T-helper 9 cell (primary cell): Measurements from ENCODE around the gene TERB1.
"Not testable (repeated sequence)": the region's sequence is repeated elsewhere in the genome, so short reads cannot be mapped to it uniquely, and the experiment has no call there.

Source experiments
- DNase-seq: peaks from one replicate; pipeline ENCODE4 v3.0.0-alpha.2; 2020

TERB1 gene

DNA sequence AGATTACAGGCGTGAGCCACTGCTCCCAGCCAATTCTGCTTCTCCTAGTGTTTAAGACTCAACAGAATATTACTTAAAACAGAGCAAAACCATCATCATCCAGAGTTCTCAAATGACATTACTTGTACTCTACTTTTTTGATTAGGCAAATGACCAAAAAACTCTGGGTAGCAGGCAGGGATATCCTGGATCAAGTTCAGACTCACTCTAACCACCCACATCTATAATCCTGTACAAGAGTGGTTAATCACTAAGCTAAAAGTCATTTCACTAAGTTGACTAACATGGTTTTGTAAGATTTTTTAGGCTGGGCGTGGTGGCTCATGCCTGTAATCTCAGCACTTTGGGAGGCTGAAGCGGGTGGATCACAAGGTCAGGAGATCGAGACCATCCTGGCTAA is 22.6 kb upstream of the TERB1 start:
- DNase-seq, result no peak

GRCh38 chr16:66814734-66815133 is 13.3 kb upstream of the TERB1 start:
- DNase-seq, result no peak

GRCh38 chr16:66811043-66811442 is 9.7 kb upstream of the TERB1 start:
- no peak for DNase-seq

- no peak for DNase-seq
Measured at GRCh38 chr16:66810391-66810790, 9.0 kb upstream of the TERB1 start.

DNA sequence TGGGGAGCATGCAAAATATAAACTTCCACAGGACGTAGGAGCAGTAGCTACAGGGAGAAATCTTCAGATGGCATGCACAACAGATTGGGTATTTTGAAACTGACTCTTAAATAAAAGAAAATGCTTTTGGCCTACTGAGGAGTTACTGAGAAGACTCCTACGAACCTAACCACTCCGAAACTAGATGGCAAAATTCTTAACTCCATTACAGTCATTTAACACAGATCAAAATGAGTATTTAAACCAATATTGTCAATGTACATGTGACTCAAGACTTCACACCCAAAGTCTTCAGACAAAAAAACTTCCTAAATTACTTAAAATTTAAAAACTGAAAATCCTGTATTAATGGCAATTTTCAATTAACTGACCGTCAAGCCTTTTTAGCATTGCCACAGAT is 8.4 kb upstream of the TERB1 start:
- no peak for DNase-seq

- no peak for DNase-seq
Measured at GRCh38 chr16:66802159-66802558, 775 bp upstream of the TERB1 start.

DNA sequence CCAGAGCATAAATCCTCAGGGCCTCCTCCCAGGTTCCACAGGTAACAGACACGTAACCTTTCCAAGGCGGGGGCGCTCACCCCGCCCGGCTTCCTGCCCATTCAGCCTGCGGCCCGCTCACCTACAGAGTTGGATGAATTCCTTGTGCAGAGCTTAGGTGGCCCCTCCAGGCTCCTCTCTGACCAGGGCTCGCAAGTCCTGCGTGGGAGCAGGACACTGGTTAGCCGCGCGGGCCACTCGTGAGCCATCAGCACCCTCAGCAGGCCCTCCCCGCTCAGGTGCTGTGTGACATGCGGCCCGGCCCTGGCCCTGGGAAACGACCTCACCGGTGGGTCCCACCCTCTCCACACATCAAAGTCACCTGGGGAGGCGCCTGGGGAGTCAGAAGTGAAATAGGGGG is 528 bp downstream of the TERB1 start:
- DNase-seq, result no peak

DNA sequence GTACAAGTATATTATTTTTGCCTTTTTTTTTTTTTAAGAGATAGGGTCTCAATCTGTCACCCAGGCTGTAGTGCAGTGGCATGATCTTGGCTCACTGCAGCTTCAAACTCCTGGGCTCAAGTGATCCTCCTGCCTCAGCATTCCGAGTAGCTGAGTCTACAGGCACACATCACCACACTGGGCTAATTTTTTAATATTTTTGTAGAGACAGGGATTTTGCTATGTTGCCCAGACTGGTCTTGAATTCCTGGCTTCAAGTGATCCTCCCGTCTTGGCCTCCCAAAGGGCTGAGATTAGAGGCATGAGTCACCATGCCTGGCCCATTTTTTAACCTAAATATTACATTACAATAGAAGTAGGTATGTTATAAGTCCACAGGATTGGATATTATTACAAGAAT is 3.2 kb downstream of the TERB1 start:
- no peak for DNase-seq

GRCh38 chr16:66793984-66794383 is 7.4 kb downstream of the TERB1 start:
- not testable (repeated sequence) for DNase-seq

DNA sequence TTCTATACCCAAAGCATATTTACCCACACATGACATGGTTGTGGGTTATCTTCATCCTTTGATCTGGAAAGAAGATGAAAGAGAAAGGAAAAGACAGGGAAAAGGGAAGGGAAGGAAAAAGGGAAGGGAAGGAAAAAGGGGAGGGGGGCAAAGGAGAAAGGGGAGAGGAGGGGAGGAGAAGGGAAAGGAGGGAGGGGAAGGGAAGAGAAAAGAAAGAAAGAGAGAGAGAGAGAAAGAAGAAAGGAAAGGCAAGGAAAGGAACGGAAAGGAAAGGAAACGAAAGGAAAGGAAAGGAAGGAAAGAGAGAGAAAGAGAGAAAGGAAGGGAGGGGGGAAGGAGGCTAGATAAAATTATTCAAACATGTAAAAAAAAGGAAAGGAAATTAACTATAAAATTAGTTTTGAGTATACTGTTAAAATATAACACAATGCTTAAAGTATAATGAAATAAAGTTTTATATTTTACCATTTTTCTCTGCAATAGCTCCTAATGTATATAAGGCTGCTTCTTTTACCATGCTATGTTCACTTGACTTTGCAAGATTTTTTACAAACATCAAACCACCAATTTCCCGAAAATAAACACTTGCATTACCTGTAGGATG is 11.2 kb downstream of the TERB1 start:
- DNase-seq, result no peak

DNA sequence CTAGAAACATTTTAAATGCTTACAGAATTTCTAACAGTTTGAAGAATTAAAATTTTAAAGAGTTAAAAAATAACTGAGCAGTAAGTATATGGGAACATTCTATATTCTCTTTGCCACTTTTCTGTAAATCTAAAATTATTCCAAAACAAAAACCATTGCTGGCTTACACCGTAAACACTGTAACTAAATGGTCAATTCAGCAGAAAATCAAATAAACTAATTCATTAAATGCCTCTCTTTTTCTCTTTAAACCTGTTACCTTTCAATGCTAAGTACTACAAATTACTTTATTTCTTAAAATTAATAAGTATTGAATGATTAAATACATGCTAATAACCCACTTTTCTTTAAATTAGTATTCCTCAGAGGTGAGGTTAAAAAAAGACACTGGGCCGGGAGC is 14.0 kb downstream of the TERB1 start:
- DNase-seq, result no peak

DNA sequence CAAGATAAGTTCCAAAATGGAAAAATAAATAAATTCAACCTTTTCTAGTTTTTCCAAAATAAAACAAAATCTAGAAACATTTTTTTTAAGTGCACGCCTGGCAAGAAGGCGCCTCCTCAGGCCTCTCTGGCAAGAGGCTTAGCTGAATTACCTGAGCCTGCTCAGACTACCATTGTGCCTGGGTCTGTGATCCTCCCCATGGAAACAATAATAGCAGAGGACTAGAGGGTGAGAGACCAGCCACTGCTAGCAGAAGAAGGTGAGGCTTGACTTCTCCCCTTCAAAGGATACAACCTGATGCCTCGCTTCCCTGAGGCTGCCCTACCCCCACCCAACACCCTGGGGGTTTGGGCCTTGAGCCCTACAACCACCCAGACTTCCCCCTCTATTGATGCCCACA is 14.8 kb downstream of the TERB1 start:
- no peak for DNase-seq

DNA sequence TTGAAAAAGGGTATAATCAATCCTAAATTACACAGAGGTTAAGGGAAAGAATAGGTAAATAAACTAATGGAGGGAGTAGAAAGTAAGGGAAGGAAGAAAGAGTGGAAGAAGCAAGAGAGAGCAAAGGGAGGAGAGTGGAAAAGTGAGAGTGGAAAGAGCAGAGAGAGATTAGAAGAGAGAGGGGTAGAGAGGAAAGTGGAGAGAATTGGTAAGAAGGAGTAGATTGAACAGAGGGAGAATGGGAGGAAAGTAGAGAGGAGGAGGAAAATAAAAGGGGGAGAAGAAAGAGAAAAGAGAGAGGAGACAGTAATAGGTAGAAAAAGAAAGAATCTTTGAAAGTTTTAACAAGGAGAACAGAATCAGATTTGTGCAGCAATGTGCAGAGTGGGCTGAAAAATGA is 24.9 kb downstream of the TERB1 start:
- DNase-seq, result no peak

DNA sequence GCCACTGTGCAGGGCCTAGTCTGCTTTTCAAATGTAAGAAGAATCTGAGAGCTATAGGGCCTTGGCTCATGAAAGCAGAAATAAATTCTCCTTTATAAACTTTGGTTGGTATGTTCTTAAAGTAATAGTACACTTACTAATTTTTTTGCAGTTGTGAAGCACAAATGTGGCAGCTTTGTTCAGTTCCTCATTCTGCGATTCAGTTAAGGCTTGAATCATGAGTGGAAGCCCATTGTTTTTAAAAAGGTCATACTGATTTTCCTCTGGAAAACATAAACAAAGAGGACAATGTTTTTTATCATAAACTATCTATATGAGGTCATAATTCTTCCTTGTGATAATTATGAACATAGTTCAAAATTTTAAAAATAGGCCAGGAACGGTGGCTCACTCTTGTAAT is 26.4 kb downstream of the TERB1 start:
- DNase-seq, result no peak

DNA sequence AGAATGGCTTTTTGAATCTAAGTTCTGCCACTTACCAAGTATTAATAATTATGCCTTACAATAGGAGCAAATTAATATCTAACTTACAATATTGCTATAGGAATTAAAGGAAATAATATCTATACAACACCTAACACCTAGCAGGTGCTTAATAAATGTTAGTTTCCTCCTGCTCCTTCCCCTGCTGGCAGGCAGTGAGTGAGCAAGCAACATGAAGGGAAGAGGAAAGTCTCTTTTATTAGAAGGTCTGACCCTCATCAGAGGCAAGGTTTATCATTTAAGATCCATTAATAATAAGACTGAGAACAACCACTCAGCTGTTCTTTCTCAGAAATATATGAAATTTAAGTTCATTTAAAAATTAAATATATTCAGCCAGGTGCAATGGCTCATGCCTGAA is 43.3 kb downstream of the TERB1 start:
- no peak for DNase-seq

GRCh38 chr16:66754819-66755218 is 46.6 kb downstream of the TERB1 start:
- DNase-seq, result no peak

- DNase-seq, result no peak
Measured at GRCh38 chr16:66754211-66754610, 47.2 kb downstream of the TERB1 start.

GRCh38 chr16:66752958-66753357 is 48.4 kb downstream of the TERB1 start:
- no peak for DNase-seq

DNA sequence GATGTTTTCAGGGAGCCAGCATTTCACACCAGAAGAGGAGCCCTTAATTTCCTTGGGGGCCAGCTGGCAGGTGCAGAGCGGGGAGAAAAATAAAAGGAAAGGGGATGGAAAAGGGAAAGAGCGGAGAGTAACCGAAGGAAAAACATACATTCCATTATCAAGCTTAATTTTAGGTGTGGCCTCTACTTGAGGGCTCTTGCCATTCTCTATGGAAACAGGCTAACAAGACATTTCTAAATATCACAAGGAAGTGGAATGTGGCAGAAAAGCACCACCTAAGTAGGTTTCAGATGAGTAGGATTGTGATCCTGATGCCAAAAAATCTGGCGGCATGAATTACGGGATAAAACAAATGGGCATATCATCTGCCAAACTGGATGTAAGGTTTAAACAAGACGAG is 49.0 kb downstream of the TERB1 start:
- no peak for DNase-seq

GRCh38 chr16:66751992-66752322 is 49.4 kb downstream of the TERB1 start:
- no peak for DNase-seq

DNA sequence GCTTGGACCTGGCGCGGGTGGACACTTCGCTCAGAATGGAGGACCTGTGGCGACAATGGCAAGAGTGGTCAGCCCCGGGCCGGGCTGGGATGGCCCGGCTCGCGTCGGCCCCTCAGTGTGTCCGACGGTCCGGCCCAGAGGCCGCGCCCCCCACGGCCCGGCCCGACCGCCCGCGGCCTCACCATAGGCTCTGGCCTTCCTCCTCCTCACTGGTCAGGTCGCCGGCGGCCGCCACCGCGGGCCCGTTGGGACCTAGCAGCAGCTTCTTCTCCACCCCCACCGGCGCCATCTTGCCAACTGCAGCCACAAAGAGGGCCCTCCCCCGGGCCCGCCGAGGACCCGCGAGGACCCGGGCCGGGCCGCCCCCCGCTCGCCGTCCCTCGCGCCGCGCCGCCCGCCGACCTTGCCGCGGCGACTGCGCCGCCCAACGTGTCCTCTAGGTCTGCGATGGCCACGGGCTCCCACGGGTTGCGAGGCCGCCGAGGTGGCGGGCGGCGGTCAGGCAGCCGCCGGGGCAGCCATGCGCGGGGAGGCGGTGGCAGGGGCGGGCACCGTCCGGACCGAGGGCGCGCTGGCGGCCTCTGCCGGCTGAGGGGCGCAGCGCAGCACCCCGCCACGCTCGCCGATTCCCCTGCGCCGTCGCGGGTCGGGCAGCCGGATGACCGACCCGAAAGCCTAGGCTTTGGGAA is 49.9 kb downstream of the TERB1 start, which contains the start of gene DYNC1LI2:
DYNC1LI2 (minus strand) TSS at position 307 of the 689 bp plus-strand sequence; CDS start at position 289, 18 bp downstream.
- DNase-seq, result peak; percentile 72

DNA sequence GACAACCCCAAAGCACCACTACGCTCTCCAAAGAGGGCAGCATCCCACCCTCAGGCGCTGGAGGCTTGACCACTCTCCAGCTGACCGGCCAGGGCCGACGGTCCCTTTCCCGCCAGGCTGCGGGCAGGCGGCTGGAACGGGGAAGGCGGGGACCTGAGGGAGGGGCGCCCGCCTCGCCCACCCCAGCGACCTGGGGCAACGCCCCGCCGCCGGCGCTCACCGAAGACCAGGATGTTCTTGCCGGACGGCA is 50.4 kb downstream of the TERB1 start:
- DNase-seq, result peak; percentile 4

DNA sequence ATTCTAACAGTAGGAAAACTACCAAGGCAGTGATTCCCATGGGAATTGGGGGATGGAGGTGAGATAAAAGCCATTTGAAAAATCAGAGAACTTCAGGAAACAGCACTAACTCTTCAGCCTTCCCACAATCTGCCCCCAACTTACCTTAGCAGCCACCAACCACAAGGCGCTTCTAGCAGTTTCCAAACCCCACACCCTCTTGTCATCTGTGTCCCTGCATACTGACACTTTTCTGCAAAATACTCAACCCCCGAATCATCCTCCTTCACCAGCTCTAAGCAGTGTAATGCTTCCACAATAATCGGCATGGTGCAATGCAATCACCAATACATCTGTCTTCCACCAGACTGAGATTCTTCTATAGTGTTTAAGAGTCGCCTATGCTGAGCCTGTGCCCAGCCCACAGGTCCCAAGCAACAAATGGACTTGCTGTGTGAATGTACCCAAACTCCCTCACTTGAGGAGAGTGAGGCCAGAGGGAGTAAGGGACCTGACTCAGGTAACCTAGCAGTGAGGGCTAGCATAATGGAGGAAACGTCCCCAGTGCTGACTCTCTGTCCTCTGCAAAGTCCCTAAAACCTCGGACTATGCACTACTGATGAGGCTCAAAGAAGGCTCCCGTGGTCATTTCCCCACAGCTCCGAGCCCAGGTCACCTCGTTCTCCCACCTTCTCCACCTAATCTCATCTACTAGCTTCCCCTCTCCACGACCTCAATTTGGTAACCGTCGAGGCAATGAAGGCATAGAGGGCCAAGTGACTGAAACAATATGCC is 50.9 kb downstream of the TERB1 start:
- no peak for DNase-seq

- no peak for DNase-seq
Measured at GRCh38 chr16:66746682-66747081, 54.7 kb downstream of the TERB1 start.

GRCh38 chr16:66746048-66746447 is 55.3 kb downstream of the TERB1 start:
- no peak for DNase-seq
